ENCODE measurements around the gene LRP1B. TPM values are rescaled to one million over a fixed set of nuclear protein-coding genes. Genes with fewer than 3 reads are reported as not detected.

The LRP1B gene
- total RNA-seq, 2 donors from 2014 or later = 0.79 to 1.8 TPM

DNA sequence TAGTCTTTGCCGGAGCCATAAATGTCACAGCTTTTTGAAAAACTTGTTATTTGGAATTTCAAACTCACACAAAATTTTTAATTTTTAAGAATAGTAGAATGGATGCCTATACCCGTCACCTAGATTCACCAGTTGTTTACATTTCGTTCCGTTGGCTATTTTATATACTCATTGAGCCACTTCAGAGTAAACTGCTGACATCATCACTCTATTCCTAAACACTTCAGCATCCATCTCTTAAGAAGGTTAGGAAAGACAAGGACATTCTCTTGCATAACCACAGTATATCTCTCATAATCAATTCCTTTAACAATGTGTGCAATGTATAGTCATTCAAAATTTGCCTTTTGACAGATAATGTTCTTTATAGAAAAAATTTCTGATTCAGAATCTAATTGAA, 1065.8 kb downstream of the LRP1B start:
- no peak overlapping the region for H3K27ac ChIP-seq (ENCODE audit: low read depth, low read length)
- H3K36me3 ChIP-seq (ENCODE audit: control insufficient read depth, insufficient read depth, low read length) = no peaks in the 10 kb centered on the region
- Mint-ChIP-seq H3K36me3 (ENCODE audit: low read depth) (no peaks in the 10 kb centered on the region), H3K27me3 (ENCODE audit: insufficient read depth) (no peaks in the 10 kb centered on the region), H3K9me3 (no peaks in the 10 kb centered on the region), H3K4me1 (peaks cover 4% of the 10 kb centered on the region), H3K27ac (no peak overlapping the region), H3K4me3 (no peak overlapping the region)
- no peak overlapping the region for H3K4me3 ChIP-seq (ENCODE audit: low read length)
- no peak overlapping the region for H3K9ac ChIP-seq (ENCODE audit: extremely low read depth, low read length, poor library complexity, severe bottlenecking)
- no peaks in the 10 kb centered on the region for H3K4me1 ChIP-seq (ENCODE audit: control insufficient read depth, insufficient read depth, low read length)
- H3K9me3 ChIP-seq (ENCODE audit: control insufficient read depth, low read length) = no peaks in the 10 kb centered on the region
- no peak for TF ChIP-seq CTCF (conservative IDR thresholded peaks at IDR 0.05)
- H3K27me3 ChIP-seq (ENCODE audit: control insufficient read depth, insufficient read depth, low read length, poor library complexity, severe bottlenecking) = no peaks in the 10 kb centered on the region
- 71 to 100% methylated on average over 3 to 4 of the region's 4 CpGs for WGBS, 2 experiments (ENCODE audit: insufficient coverage in 1 of 2, insufficient read length in 1 of 2)
- DNase-seq = no peak

- no peak for TF ChIP-seq CTCF (conservative IDR thresholded peaks at IDR 0.05)
- Mint-ChIP-seq H3K27me3 (ENCODE audit: insufficient read depth) (no peaks in the 10 kb centered on the region), H3K27ac (no peak overlapping the region), H3K4me1 (peaks cover 4% of the 10 kb centered on the region), H3K9me3 (no peaks in the 10 kb centered on the region), H3K36me3 (ENCODE audit: low read depth) (no peaks in the 10 kb centered on the region), H3K4me3 (no peak overlapping the region)
- WGBS, 2 experiments (ENCODE audit: insufficient coverage in 1 of 2, insufficient read length in 1 of 2) = 70 to 71% methylated on average over 4 of the region's 4 CpGs
- Histone ChIP-seq H3K4me1 (ENCODE audit: control insufficient read depth, insufficient read depth, low read length) (no peaks in the 10 kb centered on the region), H3K36me3 (ENCODE audit: control insufficient read depth, insufficient read depth, low read length) (no peaks in the 10 kb centered on the region), H3K27me3 (ENCODE audit: control insufficient read depth, insufficient read depth, low read length, poor library complexity, severe bottlenecking) (no peaks in the 10 kb centered on the region), H3K27ac (ENCODE audit: low read depth, low read length) (no peak overlapping the region), H3K4me3 (ENCODE audit: low read length) (no peak overlapping the region), H3K9ac (ENCODE audit: extremely low read depth, low read length, poor library complexity, severe bottlenecking) (no peak overlapping the region), H3K9me3 (ENCODE audit: control insufficient read depth, low read length) (no peaks in the 10 kb centered on the region)
- DNase-seq = no peak
These were observed 1067.4 kb downstream of the LRP1B start for GRCh38 chr2:141063406-141063805.

DNA sequence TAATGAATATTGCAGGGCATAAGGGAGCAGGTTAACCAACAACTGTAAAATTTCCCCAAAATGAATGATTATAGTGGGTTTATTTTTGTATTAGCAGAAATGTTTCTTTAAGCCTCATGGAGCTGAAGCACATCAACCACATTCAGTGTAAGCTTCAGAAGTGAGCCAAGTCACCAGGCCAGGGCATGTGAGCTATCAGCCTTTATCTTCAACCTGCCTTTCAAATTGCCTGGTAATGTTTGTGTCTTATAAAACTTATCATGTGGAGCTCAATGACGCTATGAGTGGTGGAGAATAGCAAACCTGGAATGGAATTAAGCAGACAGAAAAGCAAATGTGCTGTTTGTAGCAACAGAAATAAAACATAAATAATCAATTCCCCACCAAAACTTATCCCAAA, 1068.4 kb downstream of the LRP1B start:
- Mint-ChIP-seq H3K27ac (no peak overlapping the region), H3K27me3 (ENCODE audit: insufficient read depth) (no peaks in the 10 kb centered on the region), H3K4me1 (peaks cover 4% of the 10 kb centered on the region), H3K9me3 (no peaks in the 10 kb centered on the region), H3K4me3 (no peak overlapping the region), H3K36me3 (ENCODE audit: low read depth) (no peaks in the 10 kb centered on the region)
- Histone ChIP-seq H3K36me3 (ENCODE audit: control insufficient read depth, insufficient read depth, low read length) (no peaks in the 10 kb centered on the region), H3K4me1 (ENCODE audit: control insufficient read depth, insufficient read depth, low read length) (no peaks in the 10 kb centered on the region), H3K27me3 (ENCODE audit: control insufficient read depth, insufficient read depth, low read length, poor library complexity, severe bottlenecking) (no peaks in the 10 kb centered on the region), H3K9me3 (ENCODE audit: control insufficient read depth, low read length) (no peaks in the 10 kb centered on the region), H3K27ac (ENCODE audit: low read depth, low read length) (no peak overlapping the region), H3K4me3 (ENCODE audit: low read length) (no peak overlapping the region), H3K9ac (ENCODE audit: extremely low read depth, low read length, poor library complexity, severe bottlenecking) (no peak overlapping the region)
- TF ChIP-seq CTCF (conservative IDR thresholded peaks at IDR 0.05) = no peak
- WGBS, 2 experiments (ENCODE audit: insufficient coverage in 1 of 2, insufficient read length in 1 of 2) = 91% methylated on average over 1 of the region's 1 CpG; no CpG with 5 or more reads in 1 of the 2 experiments
- DNase-seq = no peak
